RWPE2 (cell line): ENCODE measurements around the gene SFXN2.

Source experiments
- ATAC-seq: fragments of 200-7000 bp; cut with Tn5 transposase; 3 replicates; pipeline ENCODE4 v1.9.1; 2021; ENCODE audit warnings: low read depth
- DNase-seq: peaks from one replicate; pipeline ENCODE4 v3.0.0-alpha.2; 2020; ENCODE audit warnings: low spot score
- H3K27ac ChIP-seq: fragments of 450-650 bp; 2 replicates; pipeline ENCODE4 v1.5.1; 2017; ENCODE audit warnings: mild to moderate bottlenecking; ENCODE audit not compliant: poor library complexity, severe bottlenecking
- H3K27me3 ChIP-seq: fragments of 250-450 bp; sonication (Bioruptor Pico); 2 replicates; pipeline ENCODE4 v1.5.1; 2021; ENCODE audit warnings: mild to moderate bottlenecking, moderate library complexity; ENCODE audit not compliant: insufficient read depth, poor library complexity, severe bottlenecking
- H3K36me3 ChIP-seq: fragments of 250-450 bp; sonication (Bioruptor Pico); 2 replicates; pipeline ENCODE4 v1.5.1; 2020; ENCODE audit warnings: low read depth, mild to moderate bottlenecking, moderate library complexity
- H3K4me1 ChIP-seq: fragments of 250-450 bp; sonication (Bioruptor Pico); 2 replicates; pipeline ENCODE4 v1.5.1; 2021; ENCODE audit warnings: mild to moderate bottlenecking, moderate library complexity; ENCODE audit not compliant: insufficient read depth, poor library complexity, severe bottlenecking
- H3K4me3 ChIP-seq: fragments of 250-450 bp; sonication (Bioruptor Pico); 2 replicates; pipeline ENCODE4 v1.5.1; 2021; ENCODE audit warnings: mild to moderate bottlenecking, moderate library complexity; ENCODE audit not compliant: severe bottlenecking
- H3K9me3 ChIP-seq: fragments of 250-450 bp; sonication (Bioruptor Pico); 2 replicates; pipeline ENCODE4 v1.5.1; 2021; ENCODE audit warnings: mild to moderate bottlenecking, moderate library complexity; ENCODE audit not compliant: severe bottlenecking
- CTCF ChIP-seq: fragments of 450-650 bp; IDR thresholded peaks from one replicate; pipeline ENCODE4 v1.5.1; 2017; ENCODE audit warnings: mild to moderate bottlenecking, moderate library complexity; ENCODE audit not compliant: poor library complexity, severe bottlenecking

SFXN2 gene

GRCh38 chr10:102775935-102776669 is 61.7 kb downstream of the SFXN2 start:
- Histone ChIP-seq H3K27ac (peak overlapping the region; percentile 98), H3K4me3 (peak overlapping the region; percentile 2), H3K27me3 (no peaks in the 10 kb centered on the region), H3K4me1 (peaks cover 69% of the 10 kb centered on the region), H3K9me3 (no peaks in the 10 kb centered on the region), H3K36me3 (no peaks in the 10 kb centered on the region)
- peak; percentile 28; the same call in 2 of the 3 replicates for ATAC-seq
- DNase-seq, result no peak
- no peak for TF ChIP-seq CTCF

- peaks cover 71% of the 10 kb centered on the region for H3K4me1 ChIP-seq
- ATAC-seq (peak; percentile 89), DNase-seq (peak; percentile 90)
- no peaks in the 10 kb centered on the region for H3K9me3 ChIP-seq
- no peak for TF ChIP-seq CTCF
- no peaks in the 10 kb centered on the region for H3K27me3 ChIP-seq
- peak overlapping the region; percentile 98 for H3K27ac ChIP-seq
- H3K4me3 ChIP-seq, result peak overlapping the region; percentile 2
- no peaks in the 10 kb centered on the region for H3K36me3 ChIP-seq
These were observed 62.5 kb downstream of the SFXN2 start for GRCh38 chr10:102776779-102777456.

GRCh38 chr10:102777711-102778453 is 63.4 kb downstream of the SFXN2 start:
- H3K4me1 ChIP-seq, result peaks cover 76% of the 10 kb centered on the region
- ATAC-seq, result no peak
- no peaks in the 10 kb centered on the region for H3K36me3 ChIP-seq
- H3K27ac ChIP-seq, result peak overlapping the region; percentile 98
- H3K27me3 ChIP-seq, result no peaks in the 10 kb centered on the region
- DNase-seq, result no peak
- H3K9me3 ChIP-seq, result no peaks in the 10 kb centered on the region
- TF ChIP-seq CTCF, result no peak
- no peak overlapping the region for H3K4me3 ChIP-seq

GRCh38 chr10:102778781-102779180 is 64.3 kb downstream of the SFXN2 start:
- DNase-seq, result no peak
- no peaks in the 10 kb centered on the region for H3K36me3 ChIP-seq
- no peak overlapping the region for H3K4me3 ChIP-seq
- no peaks in the 10 kb centered on the region for H3K27me3 ChIP-seq
- no peak for ATAC-seq
- H3K9me3 ChIP-seq, result no peaks in the 10 kb centered on the region
- H3K27ac ChIP-seq, result peak overlapping the region; percentile 98
- TF ChIP-seq CTCF, result no peak
- H3K4me1 ChIP-seq, result peaks cover 78% of the 10 kb centered on the region
